Occipital lobe (tissue), 2 donors: Measurements from ENCODE around the gene XG. TPM values are rescaled to one million over a fixed set of nuclear protein-coding genes. Genes with fewer than 3 reads are reported as not detected.
"Not testable (repeated sequence)": the region's sequence is repeated elsewhere in the genome, so short reads cannot be mapped to it uniquely, and the experiment has no call there.

Source experiments
- DNase-seq: peaks from one replicate; lab custom pipeline; 2025; lab: John Stamatoyannopoulos, UW
- total RNA-seq: library from RNA; depleted of rRNA; stranded (reverse); fragments of >200 nt; gene quantifications from one replicate; pipeline ENCODE4 v1.2.3, GENCODE V29; 2014

Gene XG, protein sequence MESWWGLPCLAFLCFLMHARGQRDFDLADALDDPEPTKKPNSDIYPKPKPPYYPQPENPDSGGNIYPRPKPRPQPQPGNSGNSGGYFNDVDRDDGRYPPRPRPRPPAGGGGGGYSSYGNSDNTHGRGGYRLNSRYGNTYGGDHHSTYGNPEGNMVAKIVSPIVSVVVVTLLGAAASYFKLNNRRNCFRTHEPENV
- not detected for total RNA-seq

DNA sequence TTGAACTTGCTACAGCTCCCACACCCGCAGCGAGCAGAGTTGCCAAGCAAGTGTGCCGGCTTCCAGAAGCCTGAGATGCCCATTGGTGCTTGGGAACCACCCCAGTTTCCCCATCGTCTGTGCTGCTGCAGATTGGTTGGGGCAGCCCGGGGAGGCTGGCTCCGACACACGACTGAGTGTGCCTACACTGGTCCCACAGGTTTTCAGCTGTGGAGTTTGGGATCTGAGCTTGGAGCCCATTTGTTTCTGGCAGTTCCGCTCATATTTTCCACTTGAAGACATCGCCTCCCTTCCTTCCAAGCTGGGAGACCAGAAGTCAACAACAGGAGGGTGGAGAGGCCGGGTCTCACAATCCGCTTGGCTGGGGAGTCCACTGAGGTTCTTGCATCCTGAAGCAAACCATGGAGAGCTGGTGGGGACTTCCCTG lies at the start of gene XG:
XG (plus strand) TSS at position 167 of the 427 bp plus-strand sequence; CDS start at position 402, 235 bp downstream.
- DNase-seq, result not testable (repeated sequence)

DNA sequence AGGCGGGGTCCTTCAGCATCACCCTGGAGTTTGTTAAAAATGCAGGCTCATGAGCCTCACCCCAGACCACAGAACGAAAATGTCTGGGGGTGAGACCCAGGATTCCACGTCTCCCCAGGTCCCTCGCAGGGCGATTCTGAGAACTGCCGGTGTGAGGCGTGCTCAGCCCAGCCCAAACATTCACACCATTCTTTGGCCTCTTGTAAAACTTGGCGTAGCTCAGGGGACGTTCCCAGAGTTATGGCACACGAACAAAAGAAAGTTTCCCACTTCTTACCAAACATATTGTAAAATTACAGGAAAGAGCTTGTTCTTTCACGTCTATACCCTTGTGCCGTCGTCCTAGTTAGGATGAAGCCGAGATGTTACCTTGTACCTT lies 47.9 kb upstream of the XG start:
- no peak for DNase-seq

DNA sequence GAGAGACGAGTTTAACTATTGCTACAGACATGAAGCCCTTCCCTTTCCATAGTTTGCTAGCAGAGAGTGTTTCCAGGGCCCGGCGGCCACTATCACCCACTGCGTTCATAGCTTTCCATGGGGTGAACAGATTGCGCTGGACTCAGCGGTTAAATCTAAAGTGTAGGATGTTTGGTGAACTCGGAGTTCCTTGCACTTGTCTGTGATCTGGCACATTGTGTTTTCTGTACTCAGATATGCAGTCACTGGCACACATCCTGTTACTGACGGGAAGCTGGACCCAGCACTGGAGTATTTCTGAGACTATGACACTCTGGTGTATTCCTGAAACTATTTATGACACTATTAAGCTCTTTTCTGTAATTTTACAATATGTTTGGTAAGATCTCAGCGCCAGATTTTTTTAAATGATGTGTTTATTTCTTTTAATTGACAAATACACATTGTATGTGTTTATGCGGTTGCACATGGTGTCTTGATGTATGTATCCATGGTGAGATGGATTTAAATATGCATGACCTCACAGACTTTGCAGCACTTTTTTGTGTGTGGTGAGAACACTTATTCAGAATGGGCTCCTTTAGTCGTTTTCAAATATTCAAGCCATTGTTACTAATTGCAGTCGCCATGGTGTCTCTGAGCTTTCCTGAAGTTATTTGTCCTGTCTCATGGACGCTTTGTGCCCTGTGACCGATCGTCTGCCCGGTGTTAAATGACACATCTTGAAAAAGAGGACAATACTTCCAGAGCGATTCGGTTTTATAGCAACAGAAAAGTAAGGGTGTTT lies 46.6 kb upstream of the XG start:
- DNase-seq, result no peak

DNA sequence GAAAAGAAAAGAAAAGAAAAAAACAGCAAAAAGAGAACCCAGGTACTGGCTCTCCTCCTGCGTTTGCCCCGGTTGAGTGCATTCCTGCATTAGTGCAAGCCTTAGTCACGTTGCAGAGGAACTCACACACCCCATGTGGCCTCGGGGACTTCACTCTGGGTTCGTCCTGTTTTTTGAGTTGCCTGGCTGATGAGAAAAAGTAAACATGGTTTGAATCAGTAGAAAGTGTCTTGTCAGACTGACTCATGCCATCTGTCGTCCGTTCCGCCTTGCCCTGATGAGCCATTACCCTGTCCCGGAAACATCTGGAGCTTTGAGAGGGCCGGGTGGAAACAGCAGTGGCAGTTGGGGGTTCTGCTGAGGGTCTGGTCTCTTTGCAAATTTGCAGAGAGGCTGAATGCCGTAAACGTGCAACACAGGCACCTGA lies 44.5 kb upstream of the XG start:
- DNase-seq, result no peak

DNA sequence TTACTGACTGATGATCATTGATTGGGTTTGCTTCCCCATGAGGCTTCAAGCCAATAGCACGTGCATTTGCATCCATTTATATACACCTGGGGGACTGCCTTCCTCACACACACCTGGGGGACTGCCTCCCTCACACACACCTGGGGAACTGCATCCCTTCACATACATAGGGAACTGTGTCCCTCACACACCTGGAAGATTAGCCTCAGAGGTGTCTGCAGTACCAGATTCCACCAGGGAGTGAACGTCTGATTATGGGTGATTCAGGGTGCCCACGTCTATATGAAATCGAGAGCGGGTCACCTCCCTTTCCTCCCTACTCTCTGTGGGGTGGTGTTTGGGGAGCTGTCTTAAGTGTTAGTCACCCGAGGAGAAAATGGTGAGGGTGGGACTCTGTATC lies 43.8 kb upstream of the XG start:
- no peak for DNase-seq

DNA sequence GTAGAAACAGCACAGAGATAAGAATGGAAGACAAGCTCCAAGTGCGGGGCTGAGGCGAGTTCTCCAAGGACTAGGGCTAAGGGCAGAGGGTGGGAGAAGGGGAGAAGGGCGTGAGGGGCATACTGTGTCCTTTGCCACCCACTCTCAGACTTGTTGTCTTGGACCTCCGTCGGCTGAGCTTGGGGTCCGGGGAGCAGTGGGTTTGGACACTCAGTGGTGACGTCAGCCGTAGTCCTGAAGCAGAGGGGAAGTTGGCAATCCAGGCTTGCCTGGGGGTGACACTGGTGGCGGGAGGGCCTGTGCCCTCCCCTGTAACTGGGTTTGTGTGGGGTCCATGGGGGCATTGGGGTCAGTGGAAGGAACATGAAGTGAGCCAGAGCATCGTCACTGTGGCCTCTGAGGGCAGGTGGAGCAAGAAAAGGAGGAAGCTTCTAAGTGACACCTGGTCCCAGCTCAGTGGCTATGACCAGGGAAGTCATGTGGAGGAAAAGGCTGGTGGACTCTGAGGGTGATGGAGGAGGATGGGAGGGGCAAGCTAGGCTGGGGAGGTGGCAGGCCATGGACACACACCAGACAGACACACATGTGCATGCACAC lies 43.1 kb upstream of the XG start:
- DNase-seq, result no peak

DNA sequence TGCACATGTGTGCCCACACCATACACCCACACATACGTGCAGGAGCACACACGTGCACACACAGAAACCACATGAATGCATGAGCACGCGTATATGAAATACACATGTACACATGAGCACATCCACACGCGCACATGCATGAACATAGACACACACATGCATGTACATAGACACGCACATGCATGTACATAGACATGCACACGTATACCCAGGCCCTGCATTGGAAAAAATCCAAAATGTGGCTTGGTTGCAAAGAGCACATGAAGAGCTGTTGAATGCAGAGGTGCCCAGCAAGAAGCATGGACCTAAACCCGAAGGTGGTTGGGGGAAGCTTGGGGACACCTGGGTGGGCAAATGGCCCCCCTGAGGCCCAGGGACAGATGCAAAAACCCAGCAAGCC lies 42.3 kb upstream of the XG start:
- no peak for DNase-seq

DNA sequence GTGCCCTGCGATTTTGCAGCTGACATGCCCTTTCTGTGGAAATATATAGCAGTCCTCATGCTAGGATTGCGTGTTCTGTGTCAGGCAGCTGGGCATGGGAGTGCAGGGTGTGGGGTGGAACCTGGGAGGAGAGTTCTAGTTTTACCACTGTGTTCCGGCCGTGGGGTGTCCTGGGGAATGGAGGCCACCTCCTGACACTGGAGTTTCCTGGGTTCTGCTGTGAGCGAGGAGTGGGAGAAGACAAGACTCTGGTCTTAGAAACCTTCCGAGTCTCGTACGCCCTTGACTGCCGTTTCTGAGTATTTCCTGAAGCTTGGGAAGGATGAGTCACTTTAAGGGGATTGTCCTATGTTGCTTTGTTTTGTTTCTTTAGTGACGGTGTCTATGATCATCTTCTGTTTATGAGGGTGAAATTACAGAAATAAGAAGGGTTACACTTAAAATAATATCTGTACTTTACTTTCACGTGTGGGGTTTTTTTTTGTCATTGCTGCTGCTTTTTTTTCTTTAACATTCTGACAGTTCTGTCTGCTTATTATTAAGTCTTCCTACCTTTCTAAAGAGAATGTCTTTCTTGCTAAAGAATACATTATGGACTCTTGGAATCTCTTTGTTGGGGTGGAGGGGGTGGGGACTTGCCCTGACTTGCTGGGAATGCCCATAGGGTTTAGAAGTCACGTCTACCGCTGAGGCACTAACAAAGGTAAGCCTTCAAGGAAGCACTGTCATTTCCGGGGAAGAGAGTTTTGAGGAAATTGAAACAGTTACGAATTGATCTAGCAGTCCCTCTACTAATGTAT lies 41.6 kb upstream of the XG start:
- no peak for DNase-seq

DNA sequence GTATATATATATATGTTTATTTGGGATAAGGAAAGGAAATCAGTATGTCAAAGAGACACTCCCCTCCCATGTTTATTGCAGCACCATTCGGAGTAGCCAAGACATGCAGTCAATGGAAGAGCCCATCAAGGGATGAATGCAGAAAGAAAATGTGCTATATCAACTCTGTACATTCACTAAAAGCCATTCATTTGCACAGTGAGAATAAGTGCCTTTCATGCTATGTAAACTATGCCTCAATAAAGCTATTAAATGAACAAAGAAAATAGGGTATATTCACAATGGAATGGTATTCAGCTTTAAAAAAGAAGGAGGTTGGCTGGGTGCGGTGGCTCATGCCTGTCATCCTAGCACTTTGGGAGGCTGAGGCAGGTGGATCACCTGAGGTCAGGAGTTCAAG lies 40.4 kb upstream of the XG start:
- no peak for DNase-seq

DNA sequence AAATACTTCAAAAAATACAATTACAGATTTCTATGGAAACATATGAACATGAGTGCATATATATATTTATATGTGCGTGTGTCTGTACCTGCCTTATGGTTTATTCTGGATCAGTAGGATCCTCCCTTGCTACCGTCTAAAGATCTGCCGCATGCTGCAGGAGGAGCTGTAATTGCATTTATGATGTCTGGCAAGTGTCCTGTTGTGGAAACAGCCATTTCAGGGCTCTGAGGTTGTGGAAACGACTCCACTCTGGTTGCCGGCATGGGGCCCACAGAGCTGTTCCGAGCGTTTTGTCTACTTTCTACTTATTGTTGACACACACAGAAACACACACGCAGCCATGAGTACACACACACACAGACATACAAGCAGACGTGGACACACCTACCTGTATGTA lies 39.4 kb upstream of the XG start:
- DNase-seq, result no peak

DNA sequence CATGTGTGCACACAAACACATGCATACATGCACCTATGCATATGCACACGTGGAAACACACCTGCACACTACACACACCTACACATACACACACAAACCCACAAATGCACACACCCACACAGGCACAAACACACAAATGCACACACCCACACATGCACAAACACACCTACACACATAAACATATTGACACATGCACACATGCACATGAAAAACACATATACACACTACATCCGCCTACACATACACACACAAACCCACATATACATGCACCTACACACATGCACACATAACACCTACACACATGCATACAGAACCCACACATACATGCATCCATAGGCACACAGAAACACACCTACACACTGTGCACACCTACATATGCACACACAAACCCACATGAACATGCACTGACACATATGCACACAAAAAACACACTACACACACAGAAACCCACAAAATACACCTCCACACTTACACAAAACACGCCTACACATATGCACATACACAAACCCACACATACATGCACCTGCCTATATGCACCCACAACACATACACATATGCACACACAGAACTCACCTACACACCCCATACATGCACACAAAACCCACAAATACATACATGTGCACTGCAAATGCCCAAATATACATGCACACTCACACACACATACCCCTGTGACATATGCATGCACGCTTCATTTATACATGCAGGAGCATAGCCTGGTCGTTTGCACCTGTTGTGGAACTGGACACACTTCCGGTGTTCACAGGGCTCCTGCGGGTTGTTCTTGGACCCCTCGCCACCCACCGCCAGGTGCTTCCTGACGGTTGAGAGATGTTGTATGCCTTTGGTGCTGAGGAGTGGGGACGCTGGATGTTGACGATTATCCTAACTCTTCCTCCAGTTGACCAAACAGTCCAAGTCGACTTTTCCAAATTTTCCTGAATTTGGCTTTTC lies 38.7 kb upstream of the XG start:
- no peak for DNase-seq

DNA sequence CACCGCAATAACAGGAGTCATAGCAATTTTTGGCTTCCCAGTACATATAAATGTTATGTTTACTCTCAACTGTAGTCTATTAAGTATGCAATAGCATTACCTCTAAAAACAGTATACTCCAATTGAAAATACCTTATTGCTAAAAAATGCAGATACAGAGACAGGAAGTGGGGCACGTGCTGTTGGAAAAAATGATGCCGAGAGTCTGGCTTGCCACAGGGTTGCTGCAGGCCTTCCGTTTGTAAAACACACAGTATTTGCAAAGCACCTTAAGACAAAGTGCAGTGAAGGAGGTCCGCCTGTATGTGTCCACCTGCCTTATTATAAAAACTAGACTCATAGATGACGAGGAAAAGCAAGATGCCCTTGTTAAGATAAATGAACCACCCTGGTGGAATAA lies 37.3 kb upstream of the XG start:
- DNase-seq, result no peak

DNA sequence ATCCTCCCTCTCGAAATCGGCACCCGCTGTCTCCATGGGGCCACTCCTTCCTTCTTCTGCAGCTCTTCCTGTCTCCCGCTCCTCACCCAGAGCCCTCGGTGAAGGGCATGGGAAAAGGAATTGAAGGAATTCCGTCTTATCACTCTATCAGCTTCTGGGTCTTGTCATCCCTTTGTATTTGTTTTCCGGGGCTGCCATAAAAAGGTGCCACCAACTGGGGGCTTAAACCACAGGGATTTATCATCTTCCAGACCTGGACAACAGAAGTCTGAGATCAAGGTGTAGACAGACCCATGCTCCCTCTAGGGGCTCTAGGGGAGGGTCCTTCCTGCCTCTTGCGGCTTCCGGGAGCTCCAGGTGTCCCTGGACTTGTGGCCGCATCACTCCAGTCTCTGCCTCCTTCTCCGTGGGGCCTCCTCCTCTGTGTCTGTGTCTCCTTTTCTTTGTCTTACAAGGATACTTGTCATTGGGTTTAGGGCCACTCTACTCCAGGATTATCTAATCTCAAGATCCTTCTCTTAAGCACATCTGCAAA lies 36.7 kb upstream of the XG start:
- DNase-seq, result no peak

DNA sequence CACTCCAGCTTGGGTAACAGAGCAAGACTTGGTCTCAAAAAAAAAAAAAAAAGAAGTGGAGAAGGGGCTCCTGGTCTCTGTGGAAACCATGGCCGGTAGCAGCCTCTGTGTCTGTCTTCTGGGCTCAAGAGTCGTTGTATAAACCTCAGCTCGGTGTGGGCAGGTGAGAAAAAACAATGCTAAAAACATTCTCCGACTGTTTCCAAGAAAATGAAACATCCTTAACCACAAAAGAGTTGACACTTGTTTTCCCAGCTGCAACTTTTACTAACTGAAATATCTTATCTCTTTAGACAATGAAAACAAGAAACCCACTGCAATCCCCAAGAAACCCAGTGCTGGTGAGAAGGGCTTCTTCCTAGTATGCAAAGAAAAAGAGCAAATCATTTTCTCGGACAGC lies 34.5 kb upstream of the XG start:
- DNase-seq, result no peak

DNA sequence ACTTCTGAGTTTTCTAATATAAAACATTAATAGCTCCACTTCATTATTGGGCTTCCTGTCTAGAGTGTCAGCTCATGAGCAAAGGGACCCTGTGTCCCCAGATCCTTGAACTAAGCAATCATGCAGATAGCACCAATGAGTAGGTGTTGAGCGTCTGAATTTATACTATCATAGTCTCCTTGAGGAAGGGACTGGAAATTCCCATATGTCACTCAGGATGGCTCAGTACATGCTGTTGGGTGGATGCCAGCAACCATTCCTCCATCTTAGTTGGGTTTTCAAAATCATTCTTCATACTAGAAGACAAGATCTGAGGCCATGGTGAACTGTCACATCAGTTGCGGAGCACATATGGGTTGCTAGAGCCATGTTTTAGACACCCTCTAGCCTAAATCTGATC lies 33.0 kb upstream of the XG start:
- no peak for DNase-seq

DNA sequence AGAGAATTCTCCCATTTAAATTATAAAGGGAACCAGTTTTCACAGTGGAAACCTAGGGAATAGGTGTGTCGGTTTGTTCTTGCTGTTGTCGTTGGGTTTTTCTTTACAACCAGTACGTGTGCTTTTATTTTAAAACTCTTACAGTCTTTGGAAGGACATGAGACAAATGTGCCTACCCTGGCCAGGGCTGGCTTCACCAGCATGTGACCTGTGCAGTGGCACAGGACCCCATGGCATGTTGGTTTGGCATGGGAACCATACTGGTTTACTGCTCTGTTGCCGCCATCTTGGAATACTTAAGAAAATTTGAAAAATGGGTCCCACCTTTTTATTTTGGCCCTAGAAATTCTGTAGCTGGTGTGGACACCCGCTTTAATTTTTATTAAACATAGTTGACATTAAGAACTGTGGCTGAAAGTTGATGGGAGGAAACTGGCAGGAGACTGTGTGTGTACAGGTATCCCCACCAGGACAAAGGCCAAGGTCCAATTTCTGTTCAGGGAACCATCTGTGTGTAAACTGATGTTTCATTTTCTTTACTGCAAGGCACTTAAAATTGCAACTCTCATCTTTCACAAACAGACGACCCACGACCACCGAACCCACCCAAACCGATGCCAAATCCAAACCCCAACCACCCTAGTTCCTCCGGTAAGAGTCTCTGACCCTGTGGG lies 31.9 kb upstream of the XG start:
- no peak for DNase-seq

DNA sequence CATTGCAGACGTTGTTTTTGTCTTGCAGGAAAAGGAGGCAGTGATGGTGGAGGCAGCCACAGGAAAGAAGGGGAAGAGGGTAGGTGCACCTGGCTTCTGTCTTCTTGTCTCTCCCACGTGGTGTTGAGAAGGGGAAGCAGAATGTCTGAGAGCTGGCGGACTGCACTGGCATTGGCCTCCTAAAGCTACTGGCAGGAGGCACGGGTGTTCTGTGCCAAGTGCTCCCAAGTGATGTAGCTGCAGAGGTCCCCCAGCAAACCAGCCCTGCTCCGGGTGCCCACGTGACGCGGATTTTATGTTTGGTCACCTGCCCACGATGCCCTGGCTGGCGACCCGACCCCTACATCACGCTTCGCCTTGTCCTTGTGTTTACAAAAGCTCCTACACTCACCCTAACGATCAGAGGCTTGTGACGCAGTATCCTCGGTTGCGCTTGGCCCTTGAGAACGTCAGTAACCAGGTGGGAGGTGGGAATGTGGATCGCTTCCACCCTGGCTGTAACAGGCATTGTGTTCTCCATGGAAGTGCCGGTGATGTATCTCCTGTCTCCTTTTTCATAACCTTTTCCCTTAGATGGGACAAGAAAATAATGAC lies 28.5 kb upstream of the XG start:
- DNase-seq, result no peak

DNA sequence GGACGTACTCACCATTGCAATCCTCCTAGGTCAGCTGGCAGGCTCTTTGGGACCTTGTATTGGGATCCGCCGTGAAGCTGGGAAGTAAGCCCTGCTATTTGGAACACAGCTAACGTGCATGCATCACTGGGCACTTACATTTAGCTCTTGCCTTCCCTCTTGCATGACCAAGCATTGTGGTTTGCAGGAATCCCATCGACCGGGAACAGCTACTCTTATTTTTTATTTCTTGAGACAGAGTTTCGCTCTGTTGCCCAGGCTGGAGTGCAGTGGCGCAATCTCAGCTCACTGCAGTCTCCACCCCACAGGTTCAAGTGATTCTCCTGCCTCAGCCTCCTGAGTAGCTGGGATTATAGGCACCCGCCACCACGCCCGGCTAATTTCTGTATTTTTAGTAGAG lies 24.6 kb upstream of the XG start:
- not testable (repeated sequence) for DNase-seq

DNA sequence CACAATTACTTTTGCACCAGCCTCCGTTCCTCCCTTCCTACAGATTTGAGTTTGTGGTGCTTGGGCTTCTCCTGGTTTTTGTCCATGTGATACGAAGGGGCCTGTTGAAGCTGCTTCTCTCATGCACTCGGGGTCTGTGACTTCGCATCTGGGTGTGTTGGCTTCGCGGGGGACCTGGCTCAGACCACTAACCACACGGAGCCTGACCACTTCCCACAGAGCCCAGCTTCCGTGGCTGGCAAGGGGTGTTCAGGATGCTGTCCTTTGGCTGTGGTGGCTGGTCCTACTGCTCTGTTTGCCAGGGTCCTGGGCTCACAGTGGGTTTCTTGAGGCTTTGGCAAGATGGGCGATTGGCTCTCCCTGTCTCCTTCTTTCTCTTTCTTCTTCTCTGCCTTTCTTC lies 19.8 kb upstream of the XG start:
- DNase-seq, result no peak

DNA sequence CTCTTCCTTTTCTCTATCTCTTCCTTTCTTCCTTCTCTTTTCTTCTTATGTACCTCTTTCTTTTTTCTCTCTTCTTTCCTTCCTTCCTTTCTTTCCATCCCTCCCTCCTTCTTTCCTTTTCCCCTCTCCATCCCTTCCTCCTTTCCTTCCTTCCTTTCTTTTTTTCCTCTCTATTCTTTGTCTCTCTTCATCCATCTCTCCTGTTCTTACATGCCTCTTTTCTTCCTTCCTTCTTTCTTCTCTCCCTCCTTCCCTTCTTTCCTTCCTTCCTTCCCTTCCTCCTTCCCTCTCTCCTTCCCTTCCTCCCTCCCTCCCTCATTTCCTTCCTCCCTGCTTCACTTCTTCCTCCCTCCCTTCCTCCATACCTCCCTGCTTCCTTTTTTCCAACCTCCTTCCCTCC lies 19.2 kb upstream of the XG start:
- no peak for DNase-seq
